HEK293 (cell line): ENCODE results near the gene NDOR1.

ENCODE experiments used
- EGR2 ChIP-seq: fragments of 450-650 bp; formaldehyde crosslinking; IDR thresholded peaks from 2 replicates; pipeline ENCODE4 v1.5.1; 2016; ENCODE audit warnings: low read depth, missing biosample characterization, missing genetic modification characterization
- GLIS2 ChIP-seq: fragments of 450-650 bp; formaldehyde crosslinking; IDR thresholded peaks from 2 replicates; pipeline ENCODE4 v1.5.1; 2016; ENCODE audit warnings: missing biosample characterization, missing genetic modification characterization
- KLF17 ChIP-seq: fragments of 450-650 bp; formaldehyde crosslinking; IDR thresholded peaks from 2 replicates; pipeline ENCODE4 v1.5.1; 2016; ENCODE audit warnings: missing biosample characterization, missing genetic modification characterization
- KLF7 ChIP-seq: fragments of 450-650 bp; formaldehyde crosslinking; IDR thresholded peaks from 2 replicates; pipeline ENCODE4 v1.5.1; 2016; ENCODE audit warnings: missing biosample characterization, missing genetic modification characterization, borderline replicate concordance
- OSR2 ChIP-seq: fragments of 450-650 bp; formaldehyde crosslinking; IDR thresholded peaks from 2 replicates; pipeline ENCODE4 v1.5.1; 2016; ENCODE audit warnings: missing biosample characterization, missing genetic modification characterization
- SP3 ChIP-seq: fragments of 450-650 bp; formaldehyde crosslinking; IDR thresholded peaks from 2 replicates; pipeline ENCODE4 v1.5.1; 2016; ENCODE audit warnings: missing biosample characterization, missing genetic modification characterization
- TCF7L2 ChIP-seq: IDR thresholded peaks from 2 replicates; pipeline ENCODE4 v1.6.1; 2011; ENCODE audit warnings: low read depth, mild to moderate bottlenecking, inconsistent platforms, low read length, moderate library complexity, borderline replicate concordance
- WT1 ChIP-seq: fragments of 450-650 bp; formaldehyde crosslinking; IDR thresholded peaks from 2 replicates; pipeline ENCODE4 v1.5.1; 2016; ENCODE audit warnings: missing biosample characterization, missing genetic modification characterization
- ZBTB10 ChIP-seq: fragments of 450-650 bp; formaldehyde crosslinking; IDR thresholded peaks from 2 replicates; pipeline ENCODE4 v1.5.1; 2016; ENCODE audit warnings: missing biosample characterization, missing genetic modification characterization
- ZNF112 ChIP-seq: fragments of 450-650 bp; formaldehyde crosslinking; IDR thresholded peaks from 2 replicates; pipeline ENCODE4 v1.5.0; 2017; ENCODE audit warnings: missing biosample characterization, missing genetic modification characterization
- ZNF148 ChIP-seq: fragments of 450-650 bp; formaldehyde crosslinking; IDR thresholded peaks from 2 replicates; pipeline ENCODE4 v1.5.0; 2017; ENCODE audit warnings: missing biosample characterization, missing genetic modification characterization, borderline replicate concordance
- ZNF174 ChIP-seq: fragments of 450-650 bp; formaldehyde crosslinking; IDR thresholded peaks from 2 replicates; pipeline ENCODE4 v1.5.0; 2017; ENCODE audit warnings: missing biosample characterization, mild to moderate bottlenecking, missing genetic modification characterization
- ZNF175 ChIP-seq: fragments of 450-650 bp; formaldehyde crosslinking; IDR thresholded peaks from 2 replicates; pipeline ENCODE4 v1.5.1; 2016; ENCODE audit warnings: missing biosample characterization, missing genetic modification characterization
- ZNF292 ChIP-seq: fragments of 450-650 bp; formaldehyde crosslinking; IDR thresholded peaks from 2 replicates; pipeline ENCODE4 v1.5.1; 2016; ENCODE audit warnings: low read depth, missing biosample characterization, missing genetic modification characterization, borderline replicate concordance
- ZNF335 ChIP-seq: fragments of 450-650 bp; formaldehyde crosslinking; conservative IDR thresholded peaks from 2 replicates; pipeline ENCODE4 v1.5.1; 2016; ENCODE audit warnings: missing biosample characterization, missing genetic modification characterization
- ZNF341 ChIP-seq: fragments of 450-650 bp; formaldehyde crosslinking; IDR thresholded peaks from 2 replicates; pipeline ENCODE4; 2016; ENCODE audit warnings: low read depth, missing biosample characterization, missing genetic modification characterization
- ZNF391 ChIP-seq: fragments of 450-650 bp; formaldehyde crosslinking; IDR thresholded peaks from 2 replicates; pipeline ENCODE4 v1.5.1; 2016; ENCODE audit warnings: low read depth, missing biosample characterization, missing genetic modification characterization, borderline replicate concordance
- ZNF510 ChIP-seq: fragments of 450-650 bp; formaldehyde crosslinking; IDR thresholded peaks from 2 replicates; pipeline ENCODE4 v1.5.1; 2018; ENCODE audit warnings: mild to moderate bottlenecking, missing genetic modification characterization, missing biosample characterization; ENCODE audit not compliant: insufficient replicate concordance
- ZNF654 ChIP-seq: fragments of 450-650 bp; formaldehyde crosslinking; IDR thresholded peaks from 2 replicates; pipeline ENCODE4 v1.5.1; 2016; ENCODE audit warnings: low read depth, missing biosample characterization, missing genetic modification characterization
- TF ChIP-seq, protein P1 (sequence below): fragments of 450-650 bp; formaldehyde crosslinking; IDR thresholded peaks from 2 replicates; pipeline ENCODE4 v1.5.1; 2016; ENCODE audit warnings: missing biosample characterization, missing genetic modification characterization
- TF ChIP-seq, protein P2 (sequence below): fragments of 450-650 bp; formaldehyde crosslinking; IDR thresholded peaks from 2 replicates; pipeline ENCODE4 v1.5.1; 2016; ENCODE audit warnings: missing biosample characterization, missing genetic modification characterization
- TF ChIP-seq, protein P3 (sequence below): fragments of 450-650 bp; formaldehyde crosslinking; IDR thresholded peaks from 2 replicates; pipeline ENCODE4 v1.5.1; 2016; ENCODE audit warnings: missing biosample characterization, missing genetic modification characterization, low read depth
- TF ChIP-seq, protein P4 (sequence below): fragments of 450-650 bp; formaldehyde crosslinking; IDR thresholded peaks from 2 replicates; pipeline ENCODE4 v1.5.1; 2016; ENCODE audit warnings: missing biosample characterization, missing genetic modification characterization
- TF ChIP-seq, protein P5 (sequence below): fragments of 450-650 bp; formaldehyde crosslinking; IDR thresholded peaks from 2 replicates; pipeline ENCODE4 v1.5.1; 2016; ENCODE audit warnings: missing biosample characterization, missing genetic modification characterization

The NDOR1 gene

GRCh38 chr9:137167747-137168572 is 37.5 kb upstream of the NDOR1 start (continued):
- TF ChIP-seq ZNF391 (tag by site-specific recombination) (0 out of 2 replicates have a peak, but pooled peaks have one; percentile 35), ZNF174 (tag by site-specific recombination) (no peak), ZBTB10 (tag by site-specific recombination) (0 out of 2 replicates have a peak, but pooled peaks have one; percentile 25), ZNF335 (tag by site-specific recombination) (peak; percentile 61), ZNF654 (tag by site-specific recombination) (no peak), SP3 (tag by site-specific recombination) (peak; percentile 90), OSR2 (tag by site-specific recombination) (0 out of 2 replicates have a peak, but pooled peaks have one; percentile 28), KLF17 (tag by site-specific recombination) (peak; percentile 89), WT1 (tag by site-specific recombination) (peak; percentile 58), KLF7 (tag by site-specific recombination) (peak; percentile 52; the same call in 1 of the 2 replicates), ZNF341 (peak; percentile 13; the same call in 1 of the 2 replicates), GLIS2 (tag by site-specific recombination) (peak; percentile 94), EGR2 (peak; percentile 78), ZNF510 (tag by site-specific recombination) (no peak), ZNF292 (tag by site-specific recombination) (no peak), ZNF148 (tag by site-specific recombination) (no peak), TCF7L2 (no peak), ZNF112 (no peak), ZNF175 (tag by site-specific recombination) (no peak)
- TF ChIP-seq, protein P1, sequence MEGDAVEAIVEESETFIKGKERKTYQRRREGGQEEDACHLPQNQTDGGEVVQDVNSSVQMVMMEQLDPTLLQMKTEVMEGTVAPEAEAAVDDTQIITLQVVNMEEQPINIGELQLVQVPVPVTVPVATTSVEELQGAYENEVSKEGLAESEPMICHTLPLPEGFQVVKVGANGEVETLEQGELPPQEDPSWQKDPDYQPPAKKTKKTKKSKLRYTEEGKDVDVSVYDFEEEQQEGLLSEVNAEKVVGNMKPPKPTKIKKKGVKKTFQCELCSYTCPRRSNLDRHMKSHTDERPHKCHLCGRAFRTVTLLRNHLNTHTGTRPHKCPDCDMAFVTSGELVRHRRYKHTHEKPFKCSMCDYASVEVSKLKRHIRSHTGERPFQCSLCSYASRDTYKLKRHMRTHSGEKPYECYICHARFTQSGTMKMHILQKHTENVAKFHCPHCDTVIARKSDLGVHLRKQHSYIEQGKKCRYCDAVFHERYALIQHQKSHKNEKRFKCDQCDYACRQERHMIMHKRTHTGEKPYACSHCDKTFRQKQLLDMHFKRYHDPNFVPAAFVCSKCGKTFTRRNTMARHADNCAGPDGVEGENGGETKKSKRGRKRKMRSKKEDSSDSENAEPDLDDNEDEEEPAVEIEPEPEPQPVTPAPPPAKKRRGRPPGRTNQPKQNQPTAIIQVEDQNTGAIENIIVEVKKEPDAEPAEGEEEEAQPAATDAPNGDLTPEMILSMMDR = no peak
- TF ChIP-seq, protein P2, sequence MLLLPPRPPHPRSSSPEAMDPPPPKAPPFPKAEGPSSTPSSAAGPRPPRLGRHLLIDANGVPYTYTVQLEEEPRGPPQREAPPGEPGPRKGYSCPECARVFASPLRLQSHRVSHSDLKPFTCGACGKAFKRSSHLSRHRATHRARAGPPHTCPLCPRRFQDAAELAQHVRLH = no peak
- TF ChIP-seq, protein P3, sequence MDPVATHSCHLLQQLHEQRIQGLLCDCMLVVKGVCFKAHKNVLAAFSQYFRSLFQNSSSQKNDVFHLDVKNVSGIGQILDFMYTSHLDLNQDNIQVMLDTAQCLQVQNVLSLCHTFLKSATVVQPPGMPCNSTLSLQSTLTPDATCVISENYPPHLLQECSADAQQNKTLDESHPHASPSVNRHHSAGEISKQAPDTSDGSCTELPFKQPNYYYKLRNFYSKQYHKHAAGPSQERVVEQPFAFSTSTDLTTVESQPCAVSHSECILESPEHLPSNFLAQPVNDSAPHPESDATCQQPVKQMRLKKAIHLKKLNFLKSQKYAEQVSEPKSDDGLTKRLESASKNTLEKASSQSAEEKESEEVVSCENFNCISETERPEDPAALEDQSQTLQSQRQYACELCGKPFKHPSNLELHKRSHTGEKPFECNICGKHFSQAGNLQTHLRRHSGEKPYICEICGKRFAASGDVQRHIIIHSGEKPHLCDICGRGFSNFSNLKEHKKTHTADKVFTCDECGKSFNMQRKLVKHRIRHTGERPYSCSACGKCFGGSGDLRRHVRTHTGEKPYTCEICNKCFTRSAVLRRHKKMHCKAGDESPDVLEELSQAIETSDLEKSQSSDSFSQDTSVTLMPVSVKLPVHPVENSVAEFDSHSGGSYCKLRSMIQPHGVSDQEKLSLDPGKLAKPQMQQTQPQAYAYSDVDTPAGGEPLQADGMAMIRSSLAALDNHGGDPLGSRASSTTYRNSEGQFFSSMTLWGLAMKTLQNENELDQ (tag by site-specific recombination) = no peak
- TF ChIP-seq, protein P4, sequence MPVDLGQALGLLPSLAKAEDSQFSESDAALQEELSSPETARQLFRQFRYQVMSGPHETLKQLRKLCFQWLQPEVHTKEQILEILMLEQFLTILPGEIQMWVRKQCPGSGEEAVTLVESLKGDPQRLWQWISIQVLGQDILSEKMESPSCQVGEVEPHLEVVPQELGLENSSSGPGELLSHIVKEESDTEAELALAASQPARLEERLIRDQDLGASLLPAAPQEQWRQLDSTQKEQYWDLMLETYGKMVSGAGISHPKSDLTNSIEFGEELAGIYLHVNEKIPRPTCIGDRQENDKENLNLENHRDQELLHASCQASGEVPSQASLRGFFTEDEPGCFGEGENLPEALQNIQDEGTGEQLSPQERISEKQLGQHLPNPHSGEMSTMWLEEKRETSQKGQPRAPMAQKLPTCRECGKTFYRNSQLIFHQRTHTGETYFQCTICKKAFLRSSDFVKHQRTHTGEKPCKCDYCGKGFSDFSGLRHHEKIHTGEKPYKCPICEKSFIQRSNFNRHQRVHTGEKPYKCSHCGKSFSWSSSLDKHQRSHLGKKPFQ (tag by site-specific recombination) = no peak
- TF ChIP-seq, protein P5, sequence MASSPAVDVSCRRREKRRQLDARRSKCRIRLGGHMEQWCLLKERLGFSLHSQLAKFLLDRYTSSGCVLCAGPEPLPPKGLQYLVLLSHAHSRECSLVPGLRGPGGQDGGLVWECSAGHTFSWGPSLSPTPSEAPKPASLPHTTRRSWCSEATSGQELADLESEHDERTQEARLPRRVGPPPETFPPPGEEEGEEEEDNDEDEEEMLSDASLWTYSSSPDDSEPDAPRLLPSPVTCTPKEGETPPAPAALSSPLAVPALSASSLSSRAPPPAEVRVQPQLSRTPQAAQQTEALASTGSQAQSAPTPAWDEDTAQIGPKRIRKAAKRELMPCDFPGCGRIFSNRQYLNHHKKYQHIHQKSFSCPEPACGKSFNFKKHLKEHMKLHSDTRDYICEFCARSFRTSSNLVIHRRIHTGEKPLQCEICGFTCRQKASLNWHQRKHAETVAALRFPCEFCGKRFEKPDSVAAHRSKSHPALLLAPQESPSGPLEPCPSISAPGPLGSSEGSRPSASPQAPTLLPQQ = peak; percentile 91
